BJ (cell line): ENCODE data around the gene NOC2L. TPM values are rescaled to one million over a fixed set of nuclear protein-coding genes. Genes with fewer than 3 reads are reported as not detected.

ENCODE experiments used
- CTCF ChIA-PET: fragments of 350-600 bp; formaldehyde crosslinking; extraction: SDS; loops from one replicate; lab custom pipeline; 2021; ENCODE audit warnings: antibody characterized with exemption, inconsistent platforms; lab: Yijun Ruan, JAX
- POLR2A ChIA-PET: fragments of 300-600 bp; sonication (Branson Sonifier 250); formaldehyde crosslinking; extraction: SDS; loops from one replicate; lab custom pipeline; 2021; ENCODE audit warnings: antibody characterized with exemption; lab: Charles Lee
- DNase-seq: peaks from one replicate; pipeline ENCODE4 v3.0.0-alpha.2; 2011; ENCODE audit warnings: low read depth
- H3K27me3 ChIP-seq: 2 replicates; pipeline ENCODE4 v1.6.0; 2011; ENCODE audit warnings: low read length; ENCODE audit not compliant: control insufficient read depth, insufficient read depth
- H3K36me3 ChIP-seq: 2 replicates; pipeline ENCODE4 v1.5.1; 2011; ENCODE audit warnings: low read length; ENCODE audit not compliant: control insufficient read depth, insufficient read depth
- H3K4me3 ChIP-seq: 2 replicates; pipeline ENCODE4 v1.5.1; 2011; ENCODE audit warnings: low read depth, mild to moderate bottlenecking, control low read depth, low read length
- CTCF ChIP-seq: IDR thresholded peaks from 2 replicates; pipeline ENCODE4 v1.5.1; 2011; ENCODE audit warnings: low read depth, mild to moderate bottlenecking, control low read depth, inconsistent platforms, low read length, moderate library complexity; ENCODE audit not compliant: insufficient read depth
- polyA plus RNA-seq: library from polyadenylated mRNA; depleted of rRNA; stranded (reverse); fragments of >200 nt; gene quantifications from 2 replicates; pipeline ENCODE4 v1.2.3, GENCODE V29; 2011

Gene NOC2L
- polyA plus RNA-seq, 1 experiment: 49.7 TPM

DNA sequence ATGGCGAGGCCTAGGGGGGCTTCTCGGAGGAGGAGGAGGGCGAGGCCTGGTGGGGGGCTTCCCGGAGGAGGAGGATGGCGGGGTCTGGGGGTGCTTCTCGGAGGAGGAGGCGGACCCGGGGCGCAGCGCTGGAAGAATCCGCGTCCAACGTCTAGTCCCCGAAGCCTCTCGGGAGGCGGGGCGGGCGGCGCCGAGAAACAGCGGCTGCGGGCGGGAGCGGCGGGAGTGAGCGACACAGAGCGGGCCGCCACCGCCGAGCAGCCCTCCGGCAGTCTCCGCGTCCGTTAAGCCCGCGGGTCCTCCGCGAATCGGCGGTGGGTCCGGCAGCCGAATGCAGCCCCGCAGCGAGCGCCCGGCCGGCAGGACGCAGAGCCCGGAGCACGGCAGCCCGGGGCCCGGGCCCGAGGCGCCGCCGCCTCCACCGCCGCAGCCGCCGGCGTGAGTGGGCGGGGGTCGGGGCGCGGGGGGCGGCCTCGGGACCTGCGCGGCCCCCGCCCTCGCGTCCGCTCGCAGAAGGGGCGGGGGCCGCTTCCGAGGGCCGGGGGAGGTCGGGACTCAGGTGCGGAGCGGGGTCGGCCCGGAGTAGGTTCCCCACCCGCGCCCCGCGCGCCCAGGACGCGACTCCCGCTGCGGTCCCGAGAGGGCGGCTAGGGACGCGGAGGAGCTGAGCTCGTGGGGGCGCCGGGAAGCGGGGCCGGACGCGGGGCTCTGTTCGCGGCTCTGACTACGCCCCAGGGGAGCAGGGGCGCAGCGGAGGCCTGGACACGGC is 1.5 kb upstream of the NOC2L start, which contains the start of gene KLHL17:
KLHL17 (plus strand) TSS at position 222 of the 769 bp plus-strand sequence; CDS start at position 332, 110 bp downstream.
- ChIA-PET POLR2A (no interaction called here), CTCF (interaction anchor here (1.3 kb wide), 1 partner anchor 54 kb away, joined by 3 read pairs; no protein-coding TSS in a partner anchor)
- peak within 1 kb of the TSS; percentile 73 for H3K4me3 ChIP-seq
- DNase-seq: no peak
- H3K36me3 ChIP-seq: peaks cover 23% of the 10 kb centered on the region
- H3K27me3 ChIP-seq: no peaks in the 10 kb centered on the region; the same call in 1 of the 2 replicates
- no peak for TF ChIP-seq CTCF

DNA sequence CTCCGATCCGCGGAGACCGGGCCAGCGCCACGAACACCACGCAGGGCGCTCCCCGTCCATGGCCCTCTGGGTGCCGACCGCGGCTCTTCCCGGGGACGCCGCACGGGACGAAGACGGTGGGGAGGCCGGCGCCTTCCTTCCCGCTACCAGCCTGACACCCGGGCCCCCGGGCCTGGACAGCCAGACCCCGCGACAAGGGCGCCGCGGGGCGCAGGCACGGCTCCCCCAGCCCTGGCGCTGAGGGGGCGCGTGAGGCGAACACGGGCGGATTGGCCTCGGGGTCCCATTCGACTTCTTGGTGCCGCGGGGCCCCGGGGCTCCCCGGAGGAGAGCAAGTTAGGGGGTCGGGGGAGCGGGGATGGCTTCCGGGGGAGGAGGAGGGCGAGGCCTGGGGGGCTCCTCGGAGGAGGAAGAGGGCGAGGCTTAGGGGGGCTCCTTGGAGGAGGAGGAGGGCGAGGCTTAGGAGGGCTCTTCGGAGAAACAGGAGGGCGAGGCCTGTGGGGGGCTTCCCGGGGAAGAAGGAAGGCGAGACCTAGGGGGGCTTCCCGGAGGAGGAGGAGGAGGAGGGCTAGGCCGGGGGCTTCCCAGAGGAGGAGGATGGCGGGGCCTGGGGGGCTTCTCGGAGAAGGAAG is 791 bp upstream of the NOC2L start:
- peak overlapping the region; percentile 73 for H3K4me3 ChIP-seq
- peaks cover 27% of the 10 kb centered on the region for H3K36me3 ChIP-seq
- DNase-seq: no peak
- H3K27me3 ChIP-seq: no peaks in the 10 kb centered on the region; the same call in 1 of the 2 replicates
- no peak for TF ChIP-seq CTCF
- ChIA-PET POLR2A (no interaction called here), CTCF (interaction anchor here (1.0 to 1.3 kb wide), 3 partner anchors 21 to 37 kb away, joined by 3 to 6 read pairs (median 3); no protein-coding TSS in a partner anchor)

DNA sequence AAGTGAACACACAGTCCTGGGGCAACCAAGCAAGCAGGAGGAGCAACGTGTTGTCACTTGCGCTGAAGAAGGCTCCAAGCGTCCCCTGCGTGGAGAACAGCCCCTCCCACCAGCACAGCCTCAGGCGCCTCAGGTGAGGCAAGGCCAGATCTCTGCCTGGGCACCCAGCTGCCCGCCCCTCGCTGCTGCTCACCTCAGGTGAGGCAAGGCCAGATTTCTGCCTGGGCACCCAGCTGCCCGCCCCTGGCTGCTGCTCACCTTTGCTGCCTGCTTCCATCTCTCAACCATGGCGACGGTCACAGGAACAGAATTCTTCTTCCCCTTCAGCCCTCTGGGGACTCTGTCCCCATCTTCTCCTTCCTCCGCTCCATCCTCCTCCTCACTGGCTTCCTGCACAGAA is 2.4 kb downstream of the NOC2L start:
- Histone ChIP-seq H3K4me3 (no peak overlapping the region), H3K36me3 (peaks cover 39% of the 10 kb centered on the region), H3K27me3 (no peaks in the 10 kb centered on the region; the same call in 1 of the 2 replicates)
- DNase-seq: no peak
- no peak for TF ChIP-seq CTCF
- ChIA-PET CTCF (no interaction called here), POLR2A (no interaction called here)

DNA sequence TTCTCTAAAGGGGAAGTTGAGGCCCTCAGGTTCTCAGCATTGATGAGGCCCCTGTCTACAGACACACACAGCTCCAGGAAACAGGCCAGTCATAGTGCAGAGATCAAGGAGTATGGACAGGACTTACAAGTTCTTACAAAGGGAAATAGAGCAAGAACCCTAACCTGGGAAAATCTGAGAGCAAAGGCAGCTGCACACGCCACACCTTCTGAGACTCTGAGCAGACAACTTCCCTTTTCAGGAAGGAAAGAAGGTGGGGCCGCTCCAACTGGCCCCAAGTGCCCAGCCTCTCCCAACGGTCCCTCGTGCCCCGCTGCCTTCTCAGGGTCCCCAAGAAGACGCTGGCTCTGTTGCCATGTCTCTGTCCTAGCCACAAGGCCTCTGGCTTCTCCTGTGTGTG is 3.6 kb downstream of the NOC2L start:
- ChIA-PET POLR2A (no interaction called here), CTCF (no interaction called here)
- Histone ChIP-seq H3K36me3 (peaks cover 47% of the 10 kb centered on the region), H3K4me3 (no peak overlapping the region), H3K27me3 (no peaks in the 10 kb centered on the region; the same call in 1 of the 2 replicates)
- TF ChIP-seq CTCF: no peak
- DNase-seq: no peak

DNA sequence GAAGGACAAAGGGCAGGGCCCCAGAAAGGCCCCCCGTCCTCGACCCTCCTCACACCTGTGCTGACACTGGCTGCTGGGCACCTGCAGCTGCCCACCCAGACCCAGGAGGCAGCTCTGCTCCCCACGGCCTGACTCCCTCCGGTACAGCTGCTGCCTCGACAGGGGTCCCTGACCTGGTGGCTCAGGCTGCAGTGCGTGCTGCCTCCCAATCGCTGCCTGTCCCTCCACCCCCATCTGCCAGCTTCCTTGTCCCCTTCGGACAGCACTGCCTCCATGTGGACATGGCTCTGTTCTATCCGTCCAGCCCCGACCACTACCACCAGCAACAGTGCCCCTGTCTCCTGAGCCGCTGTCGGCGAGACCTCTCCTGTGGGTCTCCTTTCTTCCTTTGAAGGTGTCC is 4.1 kb downstream of the NOC2L start:
- no peak for DNase-seq
- POLR2A ChIA-PET: no interaction called here
- CTCF ChIA-PET: no interaction called here
- no peak for TF ChIP-seq CTCF
- no peaks in the 10 kb centered on the region; the same call in 1 of the 2 replicates for H3K27me3 ChIP-seq
- no peak overlapping the region for H3K4me3 ChIP-seq
- H3K36me3 ChIP-seq: peaks cover 52% of the 10 kb centered on the region
